T-helper 17 cell (primary cell): ENCODE data around the gene ELAVL3. TPM values are rescaled to one million over a fixed set of nuclear protein-coding genes. Genes with fewer than 3 reads are reported as not detected.
"Not testable (repeated sequence)": the region's sequence is repeated elsewhere in the genome, so short reads cannot be mapped to it uniquely, and the experiment has no call there.

ENCODE experiments used
- ATAC-seq: fragments of 150-1000 bp; cut with Tn5 transposase; 2 replicates; pipeline ENCODE4 v1.10.0; 2021; ENCODE audit warnings: mild to moderate bottlenecking, moderate library complexity
- DNase-seq, 3 donors: peaks; one replicate each; pipeline versions ENCODE4 v3.0.0 to v3.0.0-alpha.2; 2020 to 2021
- H3K9me3 ChIP-seq: one replicate; pipeline ENCODE4 v1.7.0; 2013; ENCODE audit warnings: low read length, mild to moderate bottlenecking; ENCODE audit not compliant: control insufficient read depth, poor library complexity, severe bottlenecking
- H3K27ac Mint-ChIP-seq: one replicate; pipeline ENCODE4 v1.8.0; 2022; ENCODE audit warnings: mild to moderate bottlenecking, moderate library complexity, mixed read lengths
- H3K27me3 Mint-ChIP-seq: one replicate; pipeline ENCODE4 v1.8.0; 2022; ENCODE audit warnings: mixed read lengths
- H3K36me3 Mint-ChIP-seq: one replicate; pipeline ENCODE4 v1.8.0; 2022; ENCODE audit warnings: low read depth, mixed read lengths
- H3K4me1 Mint-ChIP-seq: one replicate; pipeline ENCODE4 v1.8.0; 2022; ENCODE audit warnings: mild to moderate bottlenecking, mixed read lengths
- H3K4me3 Mint-ChIP-seq: one replicate; pipeline ENCODE4 v1.8.0; 2022; ENCODE audit warnings: mild to moderate bottlenecking, moderate library complexity, mixed read lengths
- total RNA-seq, 4 donors: library from RNA in 2 of 4; stranded (reverse) in 2 of 4; gene quantifications; one replicate each; pipeline ENCODE4 v1.2.3 and lab custom pipeline; 2022 to 2026

Gene ELAVL3
- total RNA-seq, 2 donors from 2014 or later: 0.26 TPM; not detected in 1

DNA sequence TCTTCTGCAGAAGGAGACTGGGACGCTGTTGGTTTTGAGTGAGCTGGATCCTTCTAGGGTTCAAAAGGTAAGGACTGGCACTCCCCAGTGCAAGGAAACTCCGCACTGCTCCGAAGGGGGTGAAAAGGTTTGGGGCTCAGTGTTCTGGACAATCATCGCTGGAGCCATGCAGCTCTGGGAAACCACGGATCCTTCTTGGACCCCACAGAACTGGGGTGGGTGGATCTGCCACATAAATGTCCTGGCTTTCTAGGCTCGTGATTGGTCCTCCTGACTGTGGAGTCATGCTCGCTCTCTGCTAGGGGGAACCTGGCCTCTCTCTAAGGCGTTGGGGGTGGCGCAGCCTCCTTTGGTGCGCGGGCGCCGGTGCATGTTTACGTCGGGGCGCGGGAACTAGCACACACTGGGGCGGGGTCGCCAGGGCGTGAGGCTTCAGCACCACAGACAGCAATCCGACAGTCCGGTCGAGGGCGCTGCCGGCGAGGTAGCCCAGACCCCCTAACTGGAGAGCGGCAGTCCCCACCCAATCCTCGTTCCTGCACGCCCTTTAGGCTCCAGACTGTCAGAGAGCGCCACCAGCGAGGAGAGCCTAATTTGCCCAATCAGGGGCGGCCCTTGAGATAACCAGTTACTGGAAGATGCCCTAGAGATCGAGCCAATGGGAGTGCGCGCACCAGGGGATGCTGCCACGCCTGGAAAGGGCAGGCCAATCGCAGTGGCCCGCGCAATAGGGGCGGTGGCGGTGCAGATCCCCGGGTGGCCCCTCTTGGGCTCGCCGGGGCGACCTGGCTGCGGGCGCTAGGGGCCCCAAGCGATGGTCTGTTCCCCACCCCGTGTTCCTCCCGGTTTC lies 913 bp upstream of the ELAVL3 start:
- H3K4me1 Mint-ChIP-seq: peaks cover 25% of the 10 kb centered on the region
- H3K27ac Mint-ChIP-seq: peak overlapping the region; percentile 45
- H3K9me3 ChIP-seq: no peaks in the 10 kb centered on the region
- ATAC-seq (peak; percentile 72), DNase-seq (peak; percentile 35 to 47 (median 44))
- peaks cover 37% of the 10 kb centered on the region for H3K27me3 Mint-ChIP-seq
- H3K4me3 Mint-ChIP-seq: peak overlapping the region; percentile 79
- peaks cover 5% of the 10 kb centered on the region for H3K36me3 Mint-ChIP-seq

DNA sequence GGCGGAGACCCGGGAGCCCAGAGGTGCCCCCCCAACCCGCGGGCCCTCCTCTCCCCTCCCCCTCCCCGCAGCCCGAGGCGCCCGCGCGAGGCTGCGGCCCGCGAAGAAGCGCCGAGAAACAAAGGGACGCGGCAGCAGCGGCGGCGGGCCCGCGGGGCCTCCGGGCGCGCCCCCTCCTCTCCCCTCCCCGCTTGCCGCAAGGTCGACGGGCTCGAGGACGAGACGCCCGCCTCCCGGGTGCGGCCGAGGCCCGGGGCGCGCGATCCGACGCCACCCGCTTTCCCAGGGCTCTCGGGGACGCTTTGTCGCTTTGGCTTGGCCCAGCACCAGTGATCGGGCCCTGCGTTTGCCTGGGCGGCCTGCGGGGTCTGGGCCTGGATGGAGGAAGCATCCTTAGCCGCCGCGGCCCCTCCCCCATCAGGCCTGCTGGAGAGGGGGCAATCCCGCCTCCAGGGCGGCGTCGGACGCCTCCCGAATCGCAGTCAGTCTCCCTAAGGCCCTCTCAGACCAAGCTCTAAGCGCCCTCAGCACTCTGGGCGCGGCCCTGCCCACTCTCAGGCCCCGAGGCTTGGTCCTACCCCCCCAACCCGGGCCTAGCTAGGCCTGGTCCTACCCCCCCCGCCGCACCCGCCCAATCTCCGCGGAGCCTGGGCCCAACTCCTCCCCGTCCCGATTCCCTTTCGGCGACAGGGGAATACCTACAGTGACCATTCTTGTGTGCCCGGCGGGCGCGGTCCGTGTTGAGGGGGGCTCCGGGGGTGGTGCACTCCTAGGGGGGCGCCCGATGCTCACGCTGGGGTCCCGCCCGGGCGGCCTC lies 740 bp downstream of the ELAVL3 start:
- H3K9me3 ChIP-seq: no peaks in the 10 kb centered on the region
- H3K27me3 Mint-ChIP-seq: peaks cover 33% of the 10 kb centered on the region
- peaks cover 4% of the 10 kb centered on the region for H3K36me3 Mint-ChIP-seq
- peaks cover 24% of the 10 kb centered on the region for H3K4me1 Mint-ChIP-seq
- H3K4me3 Mint-ChIP-seq: no peak overlapping the region
- no peak overlapping the region for H3K27ac Mint-ChIP-seq
- no peak for ATAC-seq
- no peak for DNase-seq

DNA sequence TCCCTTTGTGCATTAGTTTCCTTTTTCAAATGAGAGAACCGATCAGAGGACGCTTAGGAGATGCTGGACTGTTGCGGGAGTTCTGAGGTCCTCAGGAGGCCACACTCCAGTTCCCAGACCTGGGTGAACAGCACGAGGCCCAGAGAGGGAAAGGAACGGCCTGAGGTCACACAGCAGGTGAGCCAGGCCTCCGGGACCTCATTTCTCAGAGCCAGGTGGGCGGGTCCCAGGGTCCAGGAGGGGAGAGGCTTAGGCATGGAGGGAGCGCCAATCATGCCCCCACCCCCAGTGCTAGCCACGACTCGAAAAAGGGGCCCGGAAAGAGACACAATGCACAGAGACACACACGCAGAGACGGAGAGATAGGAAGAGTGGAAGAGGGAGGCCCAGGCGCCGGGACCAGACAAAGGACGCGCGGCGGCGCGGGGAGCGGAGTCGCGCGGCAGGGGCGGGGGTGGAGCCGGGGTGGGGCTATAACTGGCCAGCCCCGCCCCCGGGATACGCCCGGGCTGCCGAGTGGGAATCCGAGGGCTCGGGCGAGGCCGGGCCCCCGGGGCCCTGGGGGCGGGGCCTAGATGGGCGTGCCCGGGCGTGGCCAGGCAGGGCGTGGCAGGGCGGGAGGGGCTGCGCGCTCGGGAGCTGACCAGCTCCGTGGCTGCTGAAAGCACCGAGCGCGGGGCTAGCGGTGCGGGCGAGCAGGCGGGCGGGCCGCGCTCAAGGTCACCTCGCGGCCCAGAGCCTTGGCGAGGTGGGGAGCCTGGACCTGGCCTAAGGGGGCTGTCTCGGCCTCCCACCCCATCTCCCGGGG lies 1.6 kb downstream of the ELAVL3 start:
- DNase-seq (peak in 1 of 3 donors; percentile 21), ATAC-seq (no peak)
- peak overlapping the region; percentile 54 for H3K27ac Mint-ChIP-seq
- peak overlapping the region; percentile 72 for H3K4me3 Mint-ChIP-seq
- H3K4me1 Mint-ChIP-seq: peaks cover 23% of the 10 kb centered on the region
- H3K36me3 Mint-ChIP-seq: peaks cover 3% of the 10 kb centered on the region
- H3K27me3 Mint-ChIP-seq: peaks cover 33% of the 10 kb centered on the region
- H3K9me3 ChIP-seq: no peaks in the 10 kb centered on the region

DNA sequence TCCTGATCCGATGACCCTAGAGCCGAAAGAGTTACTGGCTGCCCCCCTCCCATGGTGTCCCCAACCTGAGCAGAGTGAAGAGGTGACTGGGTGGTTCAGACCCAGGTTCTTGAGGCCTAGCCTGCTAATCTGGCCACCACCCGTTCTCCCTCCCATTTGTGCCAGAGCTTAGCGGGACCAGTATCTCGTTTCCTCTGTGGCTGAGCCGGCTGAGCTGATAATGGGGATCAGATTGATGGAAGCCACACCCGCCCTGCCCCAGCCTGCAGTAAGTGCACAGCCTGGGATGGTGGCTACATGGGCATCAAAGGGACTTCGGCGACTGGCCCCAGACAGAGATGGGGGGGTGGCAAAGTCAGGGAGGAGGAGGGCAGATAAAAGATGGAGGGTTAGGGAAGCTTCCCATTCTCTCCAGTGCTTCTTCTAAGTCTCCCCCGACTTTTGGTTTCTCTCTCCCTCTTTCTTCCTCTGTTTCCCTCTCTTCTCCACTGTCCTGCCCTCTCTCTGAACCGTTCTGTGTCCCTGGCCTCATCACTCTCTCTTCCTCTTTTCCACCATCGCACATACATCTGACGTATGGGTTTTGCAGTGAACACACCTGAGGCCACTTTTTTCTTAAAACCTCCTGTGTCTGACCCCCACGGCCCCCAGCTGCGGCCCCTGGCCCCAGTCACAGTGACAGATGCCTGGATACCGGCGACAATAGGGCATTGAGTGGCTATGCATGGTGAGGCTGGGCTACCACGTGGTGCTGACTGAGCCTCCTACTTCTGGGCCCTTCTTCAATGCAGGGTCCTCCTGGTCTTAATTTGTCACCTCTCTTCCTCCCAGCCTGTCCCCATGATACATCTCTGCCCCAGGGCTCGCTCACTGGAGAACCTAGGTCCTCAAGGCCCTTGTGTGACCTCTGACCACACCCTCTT lies 2.4 kb downstream of the ELAVL3 start:
- DNase-seq (no peak), ATAC-seq (no peak)
- Mint-ChIP-seq H3K27me3 (peaks cover 33% of the 10 kb centered on the region), H3K27ac (peak overlapping the region; percentile 54), H3K4me1 (peaks cover 23% of the 10 kb centered on the region), H3K36me3 (peaks cover 3% of the 10 kb centered on the region), H3K4me3 (peak overlapping the region; percentile 72)
- no peaks in the 10 kb centered on the region for H3K9me3 ChIP-seq

DNA sequence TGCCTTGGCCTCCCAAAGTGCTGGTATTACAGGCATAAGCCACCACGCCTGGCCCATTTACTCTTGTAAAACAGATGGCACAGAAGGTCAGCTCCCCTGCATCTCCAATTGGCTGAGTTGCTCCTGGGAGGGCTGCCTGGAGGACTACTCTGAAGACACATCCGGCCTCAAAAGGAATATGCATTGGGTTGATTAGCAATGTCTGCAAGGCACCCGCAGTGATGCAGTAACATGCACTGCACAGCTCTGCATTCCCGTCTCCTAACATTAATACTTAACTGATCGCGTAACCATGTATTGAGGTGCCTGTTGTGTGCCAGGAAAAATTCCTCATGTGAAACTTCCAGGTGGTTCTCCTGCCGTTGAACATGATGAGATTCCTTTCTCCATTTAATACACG lies 5.0 kb downstream of the ELAVL3 start:
- ATAC-seq (no peak), DNase-seq (no peak)

DNA sequence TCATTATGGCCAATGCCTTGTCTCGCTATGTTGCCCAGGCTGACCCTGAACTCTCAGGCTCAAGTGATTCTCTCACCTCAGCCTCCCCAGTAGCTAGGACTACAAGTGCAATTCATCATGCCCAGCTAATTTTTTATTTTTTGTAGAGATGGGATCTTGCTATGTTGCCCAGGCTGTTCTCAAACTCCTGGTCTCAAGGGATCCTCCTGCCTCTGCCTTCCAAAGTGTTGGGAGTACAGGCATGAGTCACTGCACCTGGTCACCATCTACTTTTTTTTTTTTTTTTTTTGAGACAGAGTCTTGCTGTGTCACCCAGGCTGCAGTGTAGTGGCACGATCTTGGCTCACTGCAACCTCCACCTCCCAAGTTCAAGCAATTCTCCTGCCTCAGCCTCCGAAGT lies 5.5 kb downstream of the ELAVL3 start:
- H3K4me1 Mint-ChIP-seq, H3K27ac Mint-ChIP-seq, H3K36me3 Mint-ChIP-seq: not testable (repeated sequence)

More for the DNA sequence above, 5.0 kb downstream of the ELAVL3 start:
- Mint-ChIP-seq H3K27ac (no peak overlapping the region), H3K4me3 (no peak overlapping the region), H3K36me3 (peaks cover 3% of the 10 kb centered on the region), H3K27me3 (peaks cover 26% of the 10 kb centered on the region), H3K4me1 (peaks cover 8% of the 10 kb centered on the region)
- H3K9me3 ChIP-seq: no peaks in the 10 kb centered on the region

DNA sequence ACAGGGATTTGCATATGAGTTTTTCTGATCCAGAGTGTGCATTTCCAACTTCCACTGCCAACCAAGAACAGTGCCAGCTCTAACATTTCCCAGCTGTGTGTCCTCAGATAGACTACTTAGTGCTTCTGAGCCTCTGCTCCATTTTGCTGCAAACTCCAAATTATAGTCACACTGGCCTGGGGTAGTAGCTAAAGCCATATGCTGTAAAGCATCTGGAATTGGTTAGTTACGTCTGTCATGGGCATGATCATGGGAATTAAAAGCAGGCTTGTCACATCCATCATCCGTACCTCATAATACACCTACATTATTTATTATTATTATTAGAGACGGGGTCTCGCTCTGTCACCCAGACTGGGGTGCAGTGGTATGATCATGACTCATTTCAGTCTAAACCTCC lies 7.1 kb downstream of the ELAVL3 start:
- DNase-seq (no peak), ATAC-seq (no peak)
- no peak overlapping the region for H3K4me3 Mint-ChIP-seq
- H3K27me3 Mint-ChIP-seq: peaks cover 20% of the 10 kb centered on the region
- H3K36me3 Mint-ChIP-seq: no peaks in the 10 kb centered on the region
- H3K9me3 ChIP-seq: no peaks in the 10 kb centered on the region
- peaks cover 2% of the 10 kb centered on the region for H3K4me1 Mint-ChIP-seq
- no peak overlapping the region for H3K27ac Mint-ChIP-seq

More for the DNA sequence above, 5.5 kb downstream of the ELAVL3 start:
- not testable (repeated sequence) for DNase-seq, H3K4me3 Mint-ChIP-seq, ATAC-seq, H3K9me3 ChIP-seq
- peaks cover 26% of the 10 kb centered on the region for H3K27me3 Mint-ChIP-seq

DNA sequence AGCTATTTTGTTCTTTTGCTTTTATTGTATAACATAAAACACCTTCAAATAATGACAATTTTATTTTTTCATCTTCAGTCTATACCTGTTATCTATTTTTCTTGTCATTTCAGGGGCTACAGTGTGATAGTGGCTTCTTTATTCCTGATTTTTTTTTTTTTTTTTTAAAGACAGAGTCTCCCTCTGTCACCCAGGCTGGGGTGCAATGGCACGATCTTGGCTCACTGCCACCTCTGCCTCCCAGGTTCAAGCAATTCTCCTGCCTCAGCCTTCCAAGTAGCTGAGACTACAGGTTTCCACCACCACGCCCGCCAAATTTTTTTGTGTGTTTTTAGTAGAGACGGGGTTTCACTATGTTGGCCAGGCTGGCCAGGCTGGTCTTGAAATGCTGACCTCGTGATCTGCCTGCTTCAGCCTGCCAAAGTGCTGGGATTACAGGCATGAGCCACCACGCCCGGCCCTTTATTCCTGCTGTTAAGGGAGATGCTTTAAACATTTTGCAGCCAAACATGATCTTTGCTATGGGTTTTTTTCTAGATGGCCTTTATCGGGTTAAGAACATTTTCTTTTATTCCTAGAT lies 12.5 kb downstream of the ELAVL3 start:
- H3K27me3 Mint-ChIP-seq, H3K4me3 Mint-ChIP-seq, H3K36me3 Mint-ChIP-seq, ATAC-seq, H3K9me3 ChIP-seq, H3K27ac Mint-ChIP-seq, H3K4me1 Mint-ChIP-seq, DNase-seq: not testable (repeated sequence)

DNA sequence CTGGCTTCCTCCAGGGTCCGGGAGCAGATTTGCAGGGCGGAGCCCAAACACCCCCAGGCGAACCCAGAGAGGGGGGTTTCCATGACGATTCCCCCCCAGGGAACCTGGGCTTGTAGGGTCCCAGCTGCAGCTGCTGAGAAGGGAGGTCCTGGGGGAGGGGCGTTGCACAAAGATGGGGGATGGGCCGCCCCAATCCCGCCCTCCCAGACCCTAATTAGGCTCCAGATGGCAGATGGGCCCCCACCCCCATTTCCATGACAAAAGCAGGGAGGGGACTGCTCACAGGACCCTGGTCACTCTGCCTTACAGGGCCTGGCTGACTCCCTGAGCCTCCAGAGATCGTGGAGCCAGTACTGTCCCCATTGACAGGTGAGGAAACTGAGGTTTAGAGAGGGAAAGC lies 15.2 kb downstream of the ELAVL3 start:
- Mint-ChIP-seq H3K27ac (no peak overlapping the region), H3K27me3 (no peaks in the 10 kb centered on the region), H3K4me1 (peaks cover 5% of the 10 kb centered on the region), H3K36me3 (no peaks in the 10 kb centered on the region), H3K4me3 (no peak overlapping the region)
- DNase-seq (no peak), ATAC-seq (no peak)
- H3K9me3 ChIP-seq: no peaks in the 10 kb centered on the region

DNA sequence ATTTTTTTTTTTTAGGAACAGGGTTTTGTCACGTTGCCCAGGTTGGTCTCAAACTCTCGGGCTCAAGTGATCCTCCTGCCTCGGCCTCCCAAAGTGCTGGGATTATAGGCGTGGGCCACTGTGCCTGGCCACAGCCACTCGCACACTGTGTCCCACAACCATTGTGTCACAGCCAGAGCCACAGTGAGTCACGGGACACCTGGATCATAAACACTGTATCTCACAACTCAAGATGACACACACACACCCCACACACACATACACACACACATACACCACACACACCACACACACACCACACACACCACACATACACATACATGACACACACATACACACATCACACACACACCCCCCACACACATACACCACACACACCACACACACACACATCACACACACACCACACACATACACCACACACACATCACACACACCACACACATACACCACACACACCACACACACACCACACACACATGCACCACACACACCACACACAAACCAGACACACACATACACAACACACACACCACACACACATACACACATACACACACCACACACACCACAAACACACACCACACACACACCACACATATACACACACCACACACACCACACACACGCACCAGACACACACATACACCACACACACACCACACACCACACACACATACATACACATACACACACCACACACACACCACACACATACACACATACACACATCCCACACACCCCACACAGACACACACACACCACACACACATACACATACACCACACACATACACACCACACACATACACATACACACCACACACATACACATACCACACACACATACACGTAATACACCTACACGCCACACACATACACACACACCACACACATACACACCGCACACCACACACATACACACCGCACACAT lies 16.2 kb downstream of the ELAVL3 start:
- Mint-ChIP-seq H3K27ac (no peak overlapping the region), H3K36me3 (peaks cover 2% of the 10 kb centered on the region), H3K27me3 (peaks cover 7% of the 10 kb centered on the region), H3K4me1 (peaks cover 5% of the 10 kb centered on the region), H3K4me3 (no peak overlapping the region)
- DNase-seq (no peak), ATAC-seq (no peak)
- no peaks in the 10 kb centered on the region for H3K9me3 ChIP-seq

DNA sequence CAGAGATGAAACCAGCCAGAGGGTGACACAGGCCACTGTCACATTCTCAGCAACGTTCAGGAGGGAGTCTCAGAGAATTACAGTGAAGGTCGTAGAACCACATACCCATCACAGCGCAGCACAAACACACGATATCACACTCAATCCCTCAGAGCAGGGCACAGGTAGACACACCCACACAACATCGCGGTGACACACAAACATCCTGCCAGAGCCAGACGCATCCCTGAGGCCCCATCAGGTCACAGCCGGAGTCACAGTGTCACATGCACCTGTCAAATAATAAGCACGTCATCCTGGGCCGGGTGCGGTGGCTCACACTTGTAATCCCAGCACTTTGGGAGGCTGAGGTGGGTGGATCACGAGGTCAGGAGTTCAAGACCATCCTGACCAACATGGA lies 17.5 kb downstream of the ELAVL3 start:
- DNase-seq (no peak), ATAC-seq (peak; percentile 82)
- H3K27ac Mint-ChIP-seq: no peak overlapping the region
- no peak overlapping the region for H3K4me3 Mint-ChIP-seq
- peaks cover 2% of the 10 kb centered on the region for H3K36me3 Mint-ChIP-seq
- H3K9me3 ChIP-seq: no peaks in the 10 kb centered on the region
- peaks cover 5% of the 10 kb centered on the region for H3K4me1 Mint-ChIP-seq
- H3K27me3 Mint-ChIP-seq: peaks cover 11% of the 10 kb centered on the region
